ENCODE data around the gene PCAT6. TPM values are rescaled to one million over a fixed set of nuclear protein-coding genes. Genes with fewer than 3 reads are reported as not detected.

Gene PCAT6
- total and polyA plus RNA-seq, 8 donors, result 1.1 to 3.8 (median 2.2) TPM

- no peak overlapping the region for H3K4me3 ChIP-seq
- TF ChIP-seq, protein P1, sequence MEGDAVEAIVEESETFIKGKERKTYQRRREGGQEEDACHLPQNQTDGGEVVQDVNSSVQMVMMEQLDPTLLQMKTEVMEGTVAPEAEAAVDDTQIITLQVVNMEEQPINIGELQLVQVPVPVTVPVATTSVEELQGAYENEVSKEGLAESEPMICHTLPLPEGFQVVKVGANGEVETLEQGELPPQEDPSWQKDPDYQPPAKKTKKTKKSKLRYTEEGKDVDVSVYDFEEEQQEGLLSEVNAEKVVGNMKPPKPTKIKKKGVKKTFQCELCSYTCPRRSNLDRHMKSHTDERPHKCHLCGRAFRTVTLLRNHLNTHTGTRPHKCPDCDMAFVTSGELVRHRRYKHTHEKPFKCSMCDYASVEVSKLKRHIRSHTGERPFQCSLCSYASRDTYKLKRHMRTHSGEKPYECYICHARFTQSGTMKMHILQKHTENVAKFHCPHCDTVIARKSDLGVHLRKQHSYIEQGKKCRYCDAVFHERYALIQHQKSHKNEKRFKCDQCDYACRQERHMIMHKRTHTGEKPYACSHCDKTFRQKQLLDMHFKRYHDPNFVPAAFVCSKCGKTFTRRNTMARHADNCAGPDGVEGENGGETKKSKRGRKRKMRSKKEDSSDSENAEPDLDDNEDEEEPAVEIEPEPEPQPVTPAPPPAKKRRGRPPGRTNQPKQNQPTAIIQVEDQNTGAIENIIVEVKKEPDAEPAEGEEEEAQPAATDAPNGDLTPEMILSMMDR (IDR thresholded peaks at IDR 0.05), result no peak
- DNase-seq (no peak), ATAC-seq (no peak)
- no peaks in the 10 kb centered on the region for H3K9me3 ChIP-seq
- no peaks in the 10 kb centered on the region for H3K4me1 ChIP-seq
- intact Hi-C loops (cut with DNase I), result no loop called here
- no peaks in the 10 kb centered on the region for H3K27me3 ChIP-seq
- H3K27ac ChIP-seq, result no peak overlapping the region
- H3K36me3 ChIP-seq, result no peaks in the 10 kb centered on the region
Observed at GRCh38 chr1:202844935-202845334, 34.2 kb downstream of the PCAT6 start.

DNA sequence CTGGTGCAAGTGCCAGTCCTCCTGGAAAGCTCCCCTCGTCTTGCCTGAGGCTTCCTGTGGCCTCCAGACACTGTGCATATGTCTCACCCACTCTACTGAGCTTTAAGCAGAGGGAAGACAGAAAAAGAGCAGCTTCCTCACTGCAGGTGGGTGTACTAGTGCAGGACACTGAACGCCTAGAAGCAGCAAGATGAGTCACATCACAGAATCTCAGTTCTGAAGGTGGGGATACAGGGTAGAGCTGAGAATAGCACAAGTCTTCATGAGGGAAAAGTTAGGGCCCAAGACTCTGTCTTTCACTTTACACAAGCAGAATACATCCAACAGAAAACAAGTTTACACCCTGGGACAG is 37.4 kb downstream of the PCAT6 start:
- ATAC-seq (no peak), DNase-seq (no peak)
- H3K27me3 ChIP-seq, result no peaks in the 10 kb centered on the region
- no peaks in the 10 kb centered on the region for H3K36me3 ChIP-seq
- no peak overlapping the region for H3K27ac ChIP-seq
- H3K4me1 ChIP-seq, result no peaks in the 10 kb centered on the region
- TF ChIP-seq, protein P1 (IDR thresholded peaks at IDR 0.05), result no peak
- H3K9me3 ChIP-seq, result no peaks in the 10 kb centered on the region
- intact Hi-C loops (cut with DNase I), result no loop called here
- H3K4me3 ChIP-seq, result no peak overlapping the region

DNA sequence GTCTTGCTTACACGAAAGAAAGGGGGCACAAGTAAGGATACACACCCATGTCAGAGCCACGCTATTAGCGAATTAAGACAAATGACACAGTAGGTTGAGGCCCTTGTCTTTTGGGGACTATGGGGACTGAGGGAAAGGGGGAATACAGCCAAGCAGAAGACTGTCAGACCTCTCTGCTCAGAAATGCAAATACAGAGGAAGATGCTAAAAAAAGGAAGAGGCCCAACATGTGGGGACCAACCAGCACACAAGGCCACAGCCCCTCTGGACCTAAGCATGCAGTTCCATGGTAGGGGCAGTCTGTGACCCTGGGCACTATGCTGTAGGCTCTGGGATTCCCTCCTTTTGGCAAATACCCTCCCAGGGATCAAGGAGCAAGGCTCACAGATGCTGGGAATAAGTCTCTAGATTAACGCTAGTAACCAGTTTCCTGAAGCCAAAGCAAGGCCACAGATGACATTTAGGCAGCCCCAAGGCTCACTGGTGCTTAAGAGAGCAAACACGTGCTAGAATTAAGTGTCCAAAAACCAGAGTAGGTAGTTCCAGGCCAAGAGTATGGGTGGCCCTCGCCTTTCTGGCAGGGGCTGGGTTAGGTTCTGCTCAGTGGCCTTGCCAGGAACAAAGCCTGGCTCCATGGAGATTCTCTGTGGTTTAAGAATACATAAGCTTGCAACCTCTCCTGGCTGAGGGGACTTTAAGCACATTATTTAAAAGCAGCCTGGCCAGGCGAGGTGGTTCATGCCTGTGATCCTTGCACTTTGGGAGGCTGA is 40.0 kb downstream of the PCAT6 start:
- no peaks in the 10 kb centered on the region for H3K9me3 ChIP-seq
- H3K27me3 ChIP-seq, result no peaks in the 10 kb centered on the region
- DNase-seq, result no peak
- no peak overlapping the region for H3K4me3 ChIP-seq
- H3K36me3 ChIP-seq, result no peaks in the 10 kb centered on the region
- H3K27ac ChIP-seq, result no peak overlapping the region
- H3K4me1 ChIP-seq, result no peaks in the 10 kb centered on the region
- peak; percentile 16 for ATAC-seq
- intact Hi-C loops (cut with DNase I), result no loop called here
- TF ChIP-seq, protein P1 (IDR thresholded peaks at IDR 0.05), result no peak

- H3K27me3 ChIP-seq, result no peaks in the 10 kb centered on the region
- no peaks in the 10 kb centered on the region for H3K36me3 ChIP-seq
- peak in 1 of 4 donors; percentile 33 for DNase-seq
- TF ChIP-seq, protein P1 (IDR thresholded peaks at IDR 0.05), result peak; percentile 26 to 32
- intact Hi-C loops (cut with DNase I), result no loop called here
- H3K9me3 ChIP-seq, result no peaks in the 10 kb centered on the region
- peak; percentile 87 for ATAC-seq
- no peak overlapping the region for H3K4me3 ChIP-seq
- H3K27ac ChIP-seq, result no peak overlapping the region
- H3K4me1 ChIP-seq, result no peaks in the 10 kb centered on the region
Observed at GRCh38 chr1:202852163-202852904, 41.6 kb downstream of the PCAT6 start.

- TF ChIP-seq, protein P1 (IDR thresholded peaks at IDR 0.05), result no peak
- ATAC-seq (no peak), DNase-seq (no peak)
- H3K27ac ChIP-seq, result no peak overlapping the region
- H3K4me1 ChIP-seq, result peaks cover 0 to 18% of the 10 kb centered on the region in 2 donors
- no peaks in the 10 kb centered on the region for H3K27me3 ChIP-seq
- no peaks in the 10 kb centered on the region for H3K9me3 ChIP-seq
- no peak overlapping the region for H3K4me3 ChIP-seq
- H3K36me3 ChIP-seq, result no peaks in the 10 kb centered on the region
- intact Hi-C loops (cut with DNase I), result no loop called here
Observed at GRCh38 chr1:202854787-202855186, 44.0 kb downstream of the PCAT6 start.
